GM23338 (cell line): Measurements from ENCODE around the gene MTA1. TPM values are rescaled to one million over a fixed set of nuclear protein-coding genes. Genes with fewer than 3 reads are reported as not detected.

Experiments
- ATAC-seq: fragments of 200-7000 bp; cut with Tn5 transposase; 3 replicates; pipeline ENCODE4 v1.9.1; 2020
- DNase-seq: peaks from one replicate; pipeline ENCODE4 v3.0.0-alpha.2; 2015; ENCODE audit warnings: low spot score
- H2AFZ ChIP-seq: fragments of 200-600 bp; sonication (generic); 2 replicates; pipeline ENCODE4 v1.8.0; 2016; ENCODE audit warnings: antibody characterized with exemption, mild to moderate bottlenecking, moderate library complexity
- H3F3A ChIP-seq: fragments of 200-600 bp; sonication (generic); replicated peaks from 2 replicates; pipeline ENCODE4 v1.8.0; 2017; ENCODE audit warnings: antibody characterized with exemption, mixed run types, low read depth
- H3K27ac ChIP-seq: fragments of 200-600 bp; sonication (generic); 2 replicates; pipeline ENCODE4 v1.6.1; 2016; ENCODE audit warnings: low read depth
- H3K27me3 ChIP-seq: fragments of 200-600 bp; sonication (generic); 2 replicates; pipeline ENCODE4 v1.8.0; 2016; ENCODE audit warnings: mild to moderate bottlenecking, mixed run types, moderate library complexity; ENCODE audit not compliant: insufficient read depth
- H3K36me3 ChIP-seq: fragments of 200-600 bp; sonication (generic); 2 replicates; pipeline ENCODE4 v1.8.0; 2016; ENCODE audit warnings: mild to moderate bottlenecking; ENCODE audit not compliant: insufficient read depth
- H3K4me1 ChIP-seq: fragments of 200-600 bp; sonication (generic); 2 replicates; pipeline ENCODE4 v1.8.0; 2016; ENCODE audit warnings: mild to moderate bottlenecking, moderate library complexity; ENCODE audit not compliant: insufficient read depth
- H3K4me2 ChIP-seq: fragments of 200-600 bp; sonication (generic); 2 replicates; pipeline ENCODE4 v1.7.1; 2017; ENCODE audit warnings: mixed run types
- H3K4me3 ChIP-seq: fragments of 200-600 bp; sonication (generic); 2 replicates; pipeline ENCODE4 v1.6.1; 2016; ENCODE audit warnings: mixed run types
- H3K79me2 ChIP-seq: fragments of 200-600 bp; sonication (generic); replicated peaks from 2 replicates; pipeline ENCODE4 v1.8.0; 2017; ENCODE audit warnings: mild to moderate bottlenecking; ENCODE audit not compliant: insufficient read depth
- H3K9me2 ChIP-seq: fragments of 200-600 bp; sonication (generic); 2 replicates; pipeline ENCODE4 v1.8.0; 2017; ENCODE audit not compliant: insufficient read depth
- H4K20me1 ChIP-seq: fragments of 200-600 bp; sonication (generic); replicated peaks from 2 replicates; pipeline ENCODE4 v1.8.0; 2017; ENCODE audit warnings: mild to moderate bottlenecking; ENCODE audit not compliant: insufficient read depth
- H3K27ac Mint-ChIP-seq: 2 replicates; pipeline ENCODE4 v1.8.0; 2020; ENCODE audit warnings: inconsistent platforms, mild to moderate bottlenecking, moderate library complexity, mixed read lengths
- H3K27me3 Mint-ChIP-seq: 3 replicates; pipeline ENCODE4 v1.8.0; 2022; ENCODE audit warnings: low read depth, mild to moderate bottlenecking, moderate library complexity, mixed read lengths, inconsistent platforms; ENCODE audit not compliant: insufficient read depth, poor library complexity
- H3K36me3 Mint-ChIP-seq: 3 replicates; pipeline ENCODE4 v1.8.0; 2021; ENCODE audit warnings: low read depth, mild to moderate bottlenecking, inconsistent platforms, moderate library complexity, mixed read lengths
- H3K4me1 Mint-ChIP-seq: 3 replicates; pipeline ENCODE4 v1.8.0; 2020; ENCODE audit warnings: mild to moderate bottlenecking, inconsistent platforms, mixed read lengths
- H3K4me3 Mint-ChIP-seq: 3 replicates; pipeline ENCODE4 v1.8.0; 2021; ENCODE audit warnings: moderate library complexity, mild to moderate bottlenecking, inconsistent platforms, mixed read lengths
- H3K9me3 Mint-ChIP-seq: 3 replicates; pipeline ENCODE4 v1.8.0; 2020; ENCODE audit warnings: moderate library complexity, mild to moderate bottlenecking, inconsistent platforms, mixed read lengths
- CREB1 ChIP-seq: fragments of 250-450 bp; sonication (Bioruptor Pico); IDR thresholded peaks from 2 replicates; pipeline ENCODE4 v1.5.0; 2020; ENCODE audit warnings: low read depth, mild to moderate bottlenecking, moderate library complexity
- EZH2 ChIP-seq: fragments of 200-600 bp; sonication (generic); IDR thresholded peaks from one replicate; pipeline ENCODE4 v1.8.0; 2017; ENCODE audit warnings: antibody characterized with exemption, mild to moderate bottlenecking, low read depth; ENCODE audit not compliant: unreplicated experiment
- EZH2phosphoT487 ChIP-seq: fragments of 200-600 bp; sonication (generic); IDR thresholded peaks from one replicate; pipeline ENCODE4 v1.8.1; 2018; ENCODE audit warnings: antibody characterized with exemption; ENCODE audit not compliant: unreplicated experiment
- JUNB ChIP-seq: IDR thresholded peaks from one replicate; pipeline ENCODE4 v1.6.1; 2016; ENCODE audit warnings: antibody characterized with exemption; ENCODE audit not compliant: unreplicated experiment
- NANOG ChIP-seq: IDR thresholded peaks from 2 replicates; pipeline ENCODE4 v1.6.1; 2016; ENCODE audit warnings: antibody characterized with exemption, borderline replicate concordance
- POLR2AphosphoS5 ChIP-seq: IDR thresholded peaks from 2 replicates; pipeline ENCODE4 v1.6.1; 2016; ENCODE audit warnings: antibody characterized with exemption, low read depth
- STAT1 ChIP-seq: IDR thresholded peaks from one replicate; pipeline ENCODE4 v1.6.1; 2016; ENCODE audit warnings: antibody characterized with exemption; ENCODE audit not compliant: unreplicated experiment
- ZNF114 ChIP-seq: fragments of 250-450 bp; sonication (Bioruptor Pico); IDR thresholded peaks from 2 replicates; pipeline ENCODE4 v1.5.0; 2020; ENCODE audit warnings: mild to moderate bottlenecking, moderate library complexity
- ZNF331 ChIP-seq: fragments of 250-450 bp; sonication (Bioruptor Pico); IDR thresholded peaks from 2 replicates; pipeline ENCODE4 v1.5.0; 2020; ENCODE audit warnings: low read depth, mild to moderate bottlenecking, moderate library complexity
- ZNF462 ChIP-seq: fragments of 250-450 bp; sonication (Bioruptor Pico); IDR thresholded peaks from 2 replicates; pipeline ENCODE4 v1.5.0; 2020; ENCODE audit warnings: mild to moderate bottlenecking, moderate library complexity
- polyA plus RNA-seq: library from polyadenylated mRNA; unstranded; fragments of >200 nt; fragmentation: Nextera tagmentation; extraction: Ambion mirVana; gene quantifications from 2 replicates; pipeline ENCODE4 v1.2.1, GENCODE V29; 2016
- total RNA-seq: library from RNA; depleted of rRNA; stranded (reverse); fragments of >200 nt; shearing (Covaris generic); gene quantifications from 2 replicates; pipeline ENCODE4 v1.2.3, GENCODE V29; 2014
- TF ChIP-seq, protein P1 (sequence below): IDR thresholded peaks from 2 replicates; pipeline ENCODE4 v1.6.1; 2016; ENCODE audit warnings: antibody characterized with exemption
- TF ChIP-seq, protein P2 (sequence below): IDR thresholded peaks from one replicate; pipeline ENCODE4 v1.6.1; 2018; ENCODE audit warnings: antibody characterized with exemption; ENCODE audit not compliant: unreplicated experiment
- TF ChIP-seq, protein P3 (sequence below), 2 experiments: fragments of 200-600 bp in 1 of 2; sonication (generic) in 1 of 2; conservative IDR thresholded peaks; 2 replicates each; pipeline versions ENCODE4 v1.5.1 to v1.6.1; 2016 to 2017; ENCODE audit warnings: antibody characterized with exemption in 2 of 2, low read depth in 2 of 2, mild to moderate bottlenecking in 2 of 2, moderate library complexity in 1 of 2

MTA1 gene
- total and polyA plus RNA-seq, 2 experiments from 2014 or later = 53.3 to 126 TPM

DNA sequence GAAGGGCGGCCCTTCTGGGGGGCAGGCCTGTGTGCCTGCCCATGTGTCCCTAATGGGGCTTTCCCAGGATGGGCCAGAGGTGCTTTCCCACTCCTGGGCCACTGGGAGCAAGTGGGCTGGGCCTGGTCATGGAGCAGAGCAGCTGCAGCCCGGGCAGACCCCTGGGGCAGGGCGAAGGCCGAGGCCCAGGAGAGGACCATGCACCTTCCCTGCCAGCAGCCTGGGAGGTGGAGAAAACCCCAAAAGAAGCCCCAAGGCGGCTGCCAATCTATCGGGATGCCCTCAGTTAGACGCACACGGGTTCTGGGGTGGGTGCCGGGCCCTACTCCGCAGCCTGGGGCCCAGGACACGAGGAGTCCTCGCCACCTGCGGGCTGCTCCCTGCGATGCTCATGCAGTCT is 38.9 kb downstream of the MTA1 start:
- Histone ChIP-seq H3K4me3 (no peak overlapping the region), H2AFZ (no peak overlapping the region), H3K9me2 (no peaks in the 10 kb centered on the region), H3K4me2 (no peak overlapping the region), H3K27ac (no peak overlapping the region; the same call in 1 of the 2 replicates), H3K27me3 (no peaks in the 10 kb centered on the region), H4K20me1 (peaks cover 8% of the 10 kb centered on the region; the same call in 1 of the 2 replicates), H3F3A (0 out of 2 replicates have a peak, but pooled peaks cover 7% of the 10 kb centered on the region), H3K79me2 (no peaks in the 10 kb centered on the region), H3K4me1 (no peaks in the 10 kb centered on the region), H3K36me3 (0 out of 2 replicates have a peak, but pooled peaks cover 3% of the 10 kb centered on the region)
- ATAC-seq (no peak; the same call in 2 of the 3 replicates), DNase-seq (no peak)
- Mint-ChIP-seq H3K27me3 (peaks cover 13% of the 10 kb centered on the region), H3K36me3 (peaks cover 42% of the 10 kb centered on the region), H3K9me3 (no peaks in the 10 kb centered on the region; the same call in 2 of the 3 replicates), H3K4me3 (no peak overlapping the region), H3K27ac (no peak overlapping the region), H3K4me1 (no peaks in the 10 kb centered on the region)
- TF ChIP-seq POLR2AphosphoS5 (no peak), ZNF462 (CRISPR knock-in tag) (no peak), EZH2 (no peak), NANOG (no peak), EZH2phosphoT487 (no peak), CREB1 (CRISPR knock-in tag) (no peak), ZNF331 (CRISPR knock-in tag) (no peak), JUNB (no peak), STAT1 (no peak), ZNF114 (CRISPR knock-in tag) (no peak)
- TF ChIP-seq, protein P1, sequence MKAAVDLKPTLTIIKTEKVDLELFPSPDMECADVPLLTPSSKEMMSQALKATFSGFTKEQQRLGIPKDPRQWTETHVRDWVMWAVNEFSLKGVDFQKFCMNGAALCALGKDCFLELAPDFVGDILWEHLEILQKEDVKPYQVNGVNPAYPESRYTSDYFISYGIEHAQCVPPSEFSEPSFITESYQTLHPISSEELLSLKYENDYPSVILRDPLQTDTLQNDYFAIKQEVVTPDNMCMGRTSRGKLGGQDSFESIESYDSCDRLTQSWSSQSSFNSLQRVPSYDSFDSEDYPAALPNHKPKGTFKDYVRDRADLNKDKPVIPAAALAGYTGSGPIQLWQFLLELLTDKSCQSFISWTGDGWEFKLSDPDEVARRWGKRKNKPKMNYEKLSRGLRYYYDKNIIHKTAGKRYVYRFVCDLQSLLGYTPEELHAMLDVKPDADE = no peak
- TF ChIP-seq, protein P2, sequence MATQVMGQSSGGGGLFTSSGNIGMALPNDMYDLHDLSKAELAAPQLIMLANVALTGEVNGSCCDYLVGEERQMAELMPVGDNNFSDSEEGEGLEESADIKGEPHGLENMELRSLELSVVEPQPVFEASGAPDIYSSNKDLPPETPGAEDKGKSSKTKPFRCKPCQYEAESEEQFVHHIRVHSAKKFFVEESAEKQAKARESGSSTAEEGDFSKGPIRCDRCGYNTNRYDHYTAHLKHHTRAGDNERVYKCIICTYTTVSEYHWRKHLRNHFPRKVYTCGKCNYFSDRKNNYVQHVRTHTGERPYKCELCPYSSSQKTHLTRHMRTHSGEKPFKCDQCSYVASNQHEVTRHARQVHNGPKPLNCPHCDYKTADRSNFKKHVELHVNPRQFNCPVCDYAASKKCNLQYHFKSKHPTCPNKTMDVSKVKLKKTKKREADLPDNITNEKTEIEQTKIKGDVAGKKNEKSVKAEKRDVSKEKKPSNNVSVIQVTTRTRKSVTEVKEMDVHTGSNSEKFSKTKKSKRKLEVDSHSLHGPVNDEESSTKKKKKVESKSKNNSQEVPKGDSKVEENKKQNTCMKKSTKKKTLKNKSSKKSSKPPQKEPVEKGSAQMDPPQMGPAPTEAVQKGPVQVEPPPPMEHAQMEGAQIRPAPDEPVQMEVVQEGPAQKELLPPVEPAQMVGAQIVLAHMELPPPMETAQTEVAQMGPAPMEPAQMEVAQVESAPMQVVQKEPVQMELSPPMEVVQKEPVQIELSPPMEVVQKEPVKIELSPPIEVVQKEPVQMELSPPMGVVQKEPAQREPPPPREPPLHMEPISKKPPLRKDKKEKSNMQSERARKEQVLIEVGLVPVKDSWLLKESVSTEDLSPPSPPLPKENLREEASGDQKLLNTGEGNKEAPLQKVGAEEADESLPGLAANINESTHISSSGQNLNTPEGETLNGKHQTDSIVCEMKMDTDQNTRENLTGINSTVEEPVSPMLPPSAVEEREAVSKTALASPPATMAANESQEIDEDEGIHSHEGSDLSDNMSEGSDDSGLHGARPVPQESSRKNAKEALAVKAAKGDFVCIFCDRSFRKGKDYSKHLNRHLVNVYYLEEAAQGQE = no peak
- TF ChIP-seq, protein P3, sequence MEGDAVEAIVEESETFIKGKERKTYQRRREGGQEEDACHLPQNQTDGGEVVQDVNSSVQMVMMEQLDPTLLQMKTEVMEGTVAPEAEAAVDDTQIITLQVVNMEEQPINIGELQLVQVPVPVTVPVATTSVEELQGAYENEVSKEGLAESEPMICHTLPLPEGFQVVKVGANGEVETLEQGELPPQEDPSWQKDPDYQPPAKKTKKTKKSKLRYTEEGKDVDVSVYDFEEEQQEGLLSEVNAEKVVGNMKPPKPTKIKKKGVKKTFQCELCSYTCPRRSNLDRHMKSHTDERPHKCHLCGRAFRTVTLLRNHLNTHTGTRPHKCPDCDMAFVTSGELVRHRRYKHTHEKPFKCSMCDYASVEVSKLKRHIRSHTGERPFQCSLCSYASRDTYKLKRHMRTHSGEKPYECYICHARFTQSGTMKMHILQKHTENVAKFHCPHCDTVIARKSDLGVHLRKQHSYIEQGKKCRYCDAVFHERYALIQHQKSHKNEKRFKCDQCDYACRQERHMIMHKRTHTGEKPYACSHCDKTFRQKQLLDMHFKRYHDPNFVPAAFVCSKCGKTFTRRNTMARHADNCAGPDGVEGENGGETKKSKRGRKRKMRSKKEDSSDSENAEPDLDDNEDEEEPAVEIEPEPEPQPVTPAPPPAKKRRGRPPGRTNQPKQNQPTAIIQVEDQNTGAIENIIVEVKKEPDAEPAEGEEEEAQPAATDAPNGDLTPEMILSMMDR (conservative IDR thresholded peaks at IDR 0.05; ENCODE audit: low read depth in 2 of 2) = no peak
